ENCODE results near the gene C1orf115. TPM values are rescaled to one million over a fixed set of nuclear protein-coding genes. Genes with fewer than 3 reads are reported as not detected.
"Not testable (repeated sequence)": the region's sequence is repeated elsewhere in the genome, so short reads cannot be mapped to it uniquely, and the experiment has no call there.

The C1orf115 gene
- total RNA-seq, 1 experiment from 2014 or later: 5.1 TPM

GRCh38 chr1:220733086-220733601 lies 43.0 kb downstream of the C1orf115 start:
- H3K27me3 Mint-ChIP-seq (ENCODE audit: unreplicated experiment): no peaks in the 10 kb centered on the region
- no TSS peak for BruUV-seq (replicated peaks)
- peaks cover 24% of the 10 kb centered on the region for H3K4me1 Mint-ChIP-seq (ENCODE audit: low read depth, unreplicated experiment)
- CTCF ChIA-PET: interaction anchor here (0.6 to 2.7 kb wide), 18 partner anchors 9 to 514 kb away, joined by 3 to 26 read pairs (median 4); partner anchors contain the start of gene MTARC2
- no peaks in the 10 kb centered on the region for H3K36me3 Mint-ChIP-seq (ENCODE audit: insufficient read depth, unreplicated experiment)
- no peak overlapping the region for H3K4me3 Mint-ChIP-seq (ENCODE audit: low read depth, unreplicated experiment)
- no peaks in the 10 kb centered on the region for H3K9me3 Mint-ChIP-seq (ENCODE audit: low read depth, unreplicated experiment)
- peak; percentile 89 for DNase-seq
- TF ChIP-seq CTCF (IDR thresholded peaks at IDR 0.05; ENCODE audit: unreplicated experiment): peak; percentile 77
- intact Hi-C loops (cut with micrococcal nuclease; ENCODE audit: unreplicated experiment): loop anchor here (2.0 kb wide), 1 partner anchor 42 kb away; the partner anchor contains the start of gene C1orf115
- no peak overlapping the region for H3K27ac Mint-ChIP-seq (ENCODE audit: unreplicated experiment)

GRCh38 chr1:220734571-220735326 lies 44.6 kb downstream of the C1orf115 start:
- Mint-ChIP-seq H3K4me3 (ENCODE audit: low read depth, unreplicated experiment) (peak overlapping the region; percentile 52), H3K9me3 (ENCODE audit: low read depth, unreplicated experiment) (no peaks in the 10 kb centered on the region), H3K36me3 (ENCODE audit: insufficient read depth, unreplicated experiment) (no peaks in the 10 kb centered on the region), H3K27me3 (ENCODE audit: unreplicated experiment) (no peaks in the 10 kb centered on the region), H3K4me1 (ENCODE audit: low read depth, unreplicated experiment) (peaks cover 24% of the 10 kb centered on the region), H3K27ac (ENCODE audit: unreplicated experiment) (peak overlapping the region; percentile 59)
- intact Hi-C loops (cut with micrococcal nuclease; ENCODE audit: unreplicated experiment): loop anchor here (1.0 to 2.0 kb wide), 2 partner anchors 14 to 454 kb away; partner anchors contain the start of gene MTARC2
- CTCF ChIA-PET: interaction anchor here (0.6 to 2.7 kb wide), 9 partner anchors 11 to 454 kb away, joined by 3 to 26 read pairs (median 3); partner anchors contain the start of gene MTARC2
- TF ChIP-seq CTCF (IDR thresholded peaks at IDR 0.05; ENCODE audit: unreplicated experiment): no peak
- peak; percentile 33 for DNase-seq
- BruUV-seq (replicated peaks): no TSS peak

GRCh38 chr1:220736283-220736682 lies 46.1 kb downstream of the C1orf115 start:
- peaks cover 24% of the 10 kb centered on the region for H3K4me1 Mint-ChIP-seq (ENCODE audit: low read depth, unreplicated experiment)
- DNase-seq; H3K4me3 Mint-ChIP-seq (ENCODE audit: low read depth, unreplicated experiment); CTCF ChIA-PET; intact Hi-C loops (cut with micrococcal nuclease; ENCODE audit: unreplicated experiment); H3K27ac Mint-ChIP-seq (ENCODE audit: unreplicated experiment); H3K27me3 Mint-ChIP-seq (ENCODE audit: unreplicated experiment); H3K36me3 Mint-ChIP-seq (ENCODE audit: insufficient read depth, unreplicated experiment); H3K9me3 Mint-ChIP-seq (ENCODE audit: low read depth, unreplicated experiment); BruUV-seq (replicated peaks): not testable (repeated sequence)

GRCh38 chr1:220741349-220741748 lies 51.2 kb downstream of the C1orf115 start:
- no peaks in the 10 kb centered on the region for H3K4me1 Mint-ChIP-seq (ENCODE audit: low read depth, unreplicated experiment)
- BruUV-seq (replicated peaks): no TSS peak
- TF ChIP-seq CTCF (IDR thresholded peaks at IDR 0.05; ENCODE audit: unreplicated experiment): no peak
- intact Hi-C loops (cut with micrococcal nuclease; ENCODE audit: unreplicated experiment): no loop called here
- no peaks in the 10 kb centered on the region for H3K36me3 Mint-ChIP-seq (ENCODE audit: insufficient read depth, unreplicated experiment)
- no peak overlapping the region for H3K4me3 Mint-ChIP-seq (ENCODE audit: low read depth, unreplicated experiment)
- H3K27me3 Mint-ChIP-seq (ENCODE audit: unreplicated experiment): no peaks in the 10 kb centered on the region
- DNase-seq: no peak
- no peak overlapping the region for H3K27ac Mint-ChIP-seq (ENCODE audit: unreplicated experiment)
- H3K9me3 Mint-ChIP-seq (ENCODE audit: low read depth, unreplicated experiment): no peaks in the 10 kb centered on the region
- CTCF ChIA-PET: no interaction called here

GRCh38 chr1:220741825-220742224 lies 51.7 kb downstream of the C1orf115 start:
- CTCF ChIA-PET: no interaction called here
- no peak for DNase-seq
- TF ChIP-seq CTCF (IDR thresholded peaks at IDR 0.05; ENCODE audit: unreplicated experiment): no peak
- Mint-ChIP-seq H3K4me1 (ENCODE audit: low read depth, unreplicated experiment) (no peaks in the 10 kb centered on the region), H3K27ac (ENCODE audit: unreplicated experiment) (no peak overlapping the region), H3K9me3 (ENCODE audit: low read depth, unreplicated experiment) (no peaks in the 10 kb centered on the region), H3K4me3 (ENCODE audit: low read depth, unreplicated experiment) (no peak overlapping the region), H3K36me3 (ENCODE audit: insufficient read depth, unreplicated experiment) (no peaks in the 10 kb centered on the region), H3K27me3 (ENCODE audit: unreplicated experiment) (no peaks in the 10 kb centered on the region)
- no TSS peak for BruUV-seq (replicated peaks)
- intact Hi-C loops (cut with micrococcal nuclease; ENCODE audit: unreplicated experiment): no loop called here

All from Calu3 (cell line).